Measurements from ENCODE around the gene HDLBP. TPM values are rescaled to one million over a fixed set of nuclear protein-coding genes. Genes with fewer than 3 reads are reported as not detected.

Gene HDLBP
- total RNA-seq, 2 donors from 2014 or later, result 295 to 479 TPM

DNA sequence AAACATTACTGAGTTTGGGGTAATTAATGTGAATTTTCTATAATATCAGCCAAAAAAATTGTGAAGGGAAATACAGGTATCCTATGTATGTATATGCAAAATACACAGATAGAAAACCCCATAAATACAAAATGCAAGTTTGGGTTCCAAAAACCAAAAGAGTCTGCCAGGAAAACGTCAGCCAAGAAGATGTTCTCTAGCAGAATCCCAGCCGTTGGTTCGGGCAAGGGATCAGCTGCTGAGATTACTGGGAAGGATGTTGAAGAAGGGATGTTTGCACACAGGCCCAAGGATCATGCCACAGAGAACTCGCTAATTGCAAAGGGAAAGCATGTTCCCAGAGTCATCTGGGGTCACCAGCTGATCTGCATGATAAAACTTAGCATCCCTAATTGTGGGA lies 136.5 kb downstream of the HDLBP start:
- peaks cover 21% of the 10 kb centered on the region for H3K36me3 Mint-ChIP-seq
- no peak overlapping the region for H3K27ac Mint-ChIP-seq
- H3K9me3 Mint-ChIP-seq, result no peaks in the 10 kb centered on the region
- no peak overlapping the region for H3K4me3 Mint-ChIP-seq
- no peaks in the 10 kb centered on the region for H3K27me3 Mint-ChIP-seq
- peaks cover 0 to 5% of the 10 kb centered on the region in 2 donors for H3K4me1 Mint-ChIP-seq (ENCODE audit: low read depth in 2 of 2)
- DNase-seq (ENCODE audit: low spot score), result no peak
- ATAC-seq, result no peak

DNA sequence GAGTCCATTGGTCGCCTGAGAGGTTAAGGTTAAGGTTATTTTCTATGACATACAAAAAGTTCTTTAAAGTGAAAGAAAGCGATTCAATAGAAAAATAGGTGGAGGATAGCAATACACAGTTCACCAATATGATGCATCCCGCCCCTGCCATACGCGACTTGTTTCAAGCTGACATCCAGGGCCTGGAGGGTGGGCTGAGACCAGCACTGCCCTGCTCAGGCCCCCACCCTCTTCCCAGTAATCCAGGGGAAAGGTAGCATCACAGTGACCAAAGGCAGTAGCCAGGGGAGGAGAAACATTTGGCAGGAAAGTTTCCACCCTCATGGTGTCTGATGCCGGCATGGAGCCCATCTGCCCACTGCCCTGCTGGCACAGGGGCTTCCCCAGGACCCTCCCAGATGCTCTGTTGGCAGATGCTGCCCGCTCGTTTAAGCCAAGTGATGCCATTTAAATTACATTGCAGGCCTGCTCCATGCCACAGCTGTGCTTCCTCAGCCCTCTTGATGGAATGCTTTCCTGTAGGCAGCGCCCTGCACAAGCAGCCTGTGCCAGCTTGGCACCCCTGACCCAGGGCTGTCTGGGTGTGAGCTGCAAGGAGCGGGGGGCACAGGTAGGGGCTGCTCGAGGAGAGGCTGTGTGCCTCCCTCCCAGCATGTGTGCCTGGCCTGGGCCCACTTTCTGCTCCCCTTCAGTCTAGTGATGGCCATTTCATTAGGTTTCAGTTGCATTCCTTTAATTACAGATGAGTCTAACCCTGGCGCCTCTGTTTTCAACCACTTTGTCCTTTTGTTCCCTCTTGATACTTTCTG lies 137.7 kb downstream of the HDLBP start:
- Mint-ChIP-seq H3K27ac (no peak overlapping the region), H3K9me3 (no peaks in the 10 kb centered on the region), H3K4me1 (ENCODE audit: low read depth in 2 of 2) (peaks cover 0 to 5% of the 10 kb centered on the region in 2 donors), H3K36me3 (peaks cover 26% of the 10 kb centered on the region), H3K4me3 (no peak overlapping the region), H3K27me3 (no peaks in the 10 kb centered on the region)
- DNase-seq (ENCODE audit: low spot score) (no peak), ATAC-seq (no peak)

Other genes with a start within 250 kb of the HDLBP start
- 10 to 100 TPM; 38.1 to 40.5 TPM for gene MTERF4, start 213.4 kb downstream of the HDLBP start, total RNA-seq
- 10 to 100 TPM; 69.5 to 78.9 TPM for gene PASK, start 166.2 kb downstream of the HDLBP start, total RNA-seq
- gene PPP1R7, start 165.2 kb downstream of the HDLBP start, total RNA-seq, result 100 to 1,000 TPM in 1 of 2 donors, 10 to 100 TPM in 1; 54.8 to 109 TPM
- gene ANO7, start 127.0 kb downstream of the HDLBP start, total RNA-seq, result 1 to 10 TPM; 2.8 to 7.1 TPM
- gene SEPTIN2, start 253 bp upstream of the HDLBP start, total RNA-seq, result 100 to 1,000 TPM; 246 to 264 TPM
- 10 to 100 TPM; 49.2 to 77.3 TPM for gene FARP2, start 40.6 kb upstream of the HDLBP start, total RNA-seq
- gene STK25, start 192.9 kb upstream of the HDLBP start, total RNA-seq, result 100 to 1,000 TPM; 110 to 169 TPM
- 1 to 10 TPM; 1.0 to 2.2 TPM for gene BOK, start 243.1 kb upstream of the HDLBP start, total RNA-seq